HL-60 (cell line): ENCODE data around the gene FLT3LG.

Source experiments
- DNase-seq, 2 experiments: peaks; one replicate each; pipeline ENCODE4 v3.0.0-alpha.2; 2010 to 2020; ENCODE audit warnings: low read depth in 1 of 2, low spot score in 1 of 2
- H3K27ac ChIP-seq: fragments of 250-450 bp; sonication (Bioruptor Pico); replicated peaks from 2 replicates; pipeline ENCODE4 v1.5.1; 2020; ENCODE audit warnings: mild to moderate bottlenecking, moderate library complexity
- H3K27me3 ChIP-seq: fragments of 250-450 bp; sonication (Bioruptor Pico); 2 replicates; pipeline ENCODE4 v1.5.1; 2021; ENCODE audit warnings: mild to moderate bottlenecking, moderate library complexity; ENCODE audit not compliant: insufficient read depth, poor library complexity, severe bottlenecking
- H3K4me3 ChIP-seq: replicated peaks from 2 replicates; pipeline ENCODE4 v1.5.1; 2011; ENCODE audit warnings: mild to moderate bottlenecking, control low read depth, low read length; ENCODE audit not compliant: insufficient read depth
- CTCF ChIP-seq: IDR thresholded peaks from one replicate; pipeline ENCODE4 v1.5.1; 2011; ENCODE audit warnings: low read length, control low read depth, inconsistent platforms; ENCODE audit not compliant: insufficient read depth
- GABPA ChIP-seq: IDR thresholded peaks from 2 replicates; pipeline ENCODE4 v1.6.1; 2012; ENCODE audit warnings: low read depth
- POLR2AphosphoS5 ChIP-seq: IDR thresholded peaks from 2 replicates; pipeline ENCODE4 v1.6.1; 2012; ENCODE audit warnings: low read depth
- REST ChIP-seq: IDR thresholded peaks from 2 replicates; pipeline ENCODE4 v1.6.1; 2012; ENCODE audit warnings: low read depth; ENCODE audit not compliant: insufficient replicate concordance
- SPI1 ChIP-seq: IDR thresholded peaks from 2 replicates; pipeline ENCODE4 v1.6.1; 2012; ENCODE audit warnings: low read depth, mild to moderate bottlenecking, borderline replicate concordance

FLT3LG gene

GRCh38 chr19:49433240-49433901, 40.6 kb upstream of the FLT3LG start:
- Histone ChIP-seq H3K27me3 (peaks cover 47% of the 10 kb centered on the region), H3K27ac (no peak overlapping the region), H3K4me3 (no peak overlapping the region)
- DNase-seq: no peak
- TF ChIP-seq POLR2AphosphoS5 (no peak), SPI1 (no peak), CTCF (no peak)

- TF ChIP-seq POLR2AphosphoS5: no peak
- TF ChIP-seq GABPA: no peak
- TF ChIP-seq CTCF: no peak
- TF ChIP-seq SPI1: no peak
- no peak for DNase-seq
- no peak overlapping the region for H3K27ac ChIP-seq
- H3K4me3 ChIP-seq: no peak overlapping the region
- H3K27me3 ChIP-seq: peaks cover 48% of the 10 kb centered on the region
Measured at GRCh38 chr19:49434907-49435583, 39.0 kb upstream of the FLT3LG start.

- no peak overlapping the region for H3K4me3 ChIP-seq
- peaks cover 51% of the 10 kb centered on the region for H3K27me3 ChIP-seq
- H3K27ac ChIP-seq: no peak overlapping the region
- DNase-seq: no peak
- TF ChIP-seq POLR2AphosphoS5 (no peak), REST (no peak), GABPA (no peak), SPI1 (no peak), CTCF (no peak)
Measured at GRCh38 chr19:49435670-49436069, 38.3 kb upstream of the FLT3LG start.

GRCh38 chr19:49436381-49437017, 37.5 kb upstream of the FLT3LG start:
- DNase-seq: no peak
- peaks cover 50% of the 10 kb centered on the region for H3K27me3 ChIP-seq

More at GRCh38 chr19:49436381-49437017, 37.5 kb upstream of the FLT3LG start:
- TF ChIP-seq SPI1: no peak
- no peak for TF ChIP-seq REST
- no peak for TF ChIP-seq GABPA
- TF ChIP-seq CTCF: no peak
- TF ChIP-seq POLR2AphosphoS5: no peak
- no peak overlapping the region for H3K27ac ChIP-seq
- no peak overlapping the region for H3K4me3 ChIP-seq
